UCSD-AML1 (cell line): ENCODE measurements around the gene GSX2.

Experiments used
- DNase-seq: peaks from one replicate; lab custom pipeline; 2025; ENCODE audit not compliant: unreplicated experiment; lab: John Stamatoyannopoulos, UW

GSX2 gene

GRCh38 chr4:54076673-54077072, 23.3 kb upstream of the GSX2 start:
- DNase-seq, result no peak

- no peak for DNase-seq
These were observed 22.2 kb upstream of the GSX2 start for GRCh38 chr4:54077812-54078211.

GRCh38 chr4:54082168-54082567, 17.8 kb upstream of the GSX2 start:
- DNase-seq, result no peak

- DNase-seq, result no peak
These were observed 14.7 kb upstream of the GSX2 start for GRCh38 chr4:54085284-54085683.

GRCh38 chr4:54089875-54090274, 10.1 kb upstream of the GSX2 start:
- no peak for DNase-seq

- no peak for DNase-seq
These were observed 9.6 kb upstream of the GSX2 start for GRCh38 chr4:54090404-54090803.

- DNase-seq, result no peak
These were observed 8.9 kb upstream of the GSX2 start for GRCh38 chr4:54090804-54091623.

GRCh38 chr4:54091637-54092404, 8.1 kb upstream of the GSX2 start:
- DNase-seq, result peak; percentile 59

GRCh38 chr4:54092405-54093323, 7.3 kb upstream of the GSX2 start:
- DNase-seq, result no peak

- DNase-seq, result no peak
These were observed 6.4 kb upstream of the GSX2 start for GRCh38 chr4:54093324-54094240.

- DNase-seq, result no peak
These were observed 5.5 kb upstream of the GSX2 start for GRCh38 chr4:54094451-54094850.

- DNase-seq, result no peak
These were observed 4.7 kb upstream of the GSX2 start for GRCh38 chr4:54095110-54095825.

GRCh38 chr4:54096295-54096962, 3.5 kb upstream of the GSX2 start:
- no peak for DNase-seq

GRCh38 chr4:54097152-54097551, 2.8 kb upstream of the GSX2 start:
- no peak for DNase-seq

GRCh38 chr4:54098375-54098774, 1.6 kb upstream of the GSX2 start:
- DNase-seq, result no peak

GRCh38 chr4:54099287-54099747, 646 bp upstream of the GSX2 start:
- no peak for DNase-seq

- no peak for DNase-seq
These were observed 729 bp downstream of the GSX2 start for GRCh38 chr4:54100595-54101189.

- DNase-seq, result no peak
These were observed 1.5 kb downstream of the GSX2 start for GRCh38 chr4:54101190-54102041.
